ENCODE measurements around the gene COL9A3. TPM values are rescaled to one million over a fixed set of nuclear protein-coding genes. Genes with fewer than 3 reads are reported as not detected.
A peak's percentile ranks its signal among the peaks of the same experiment; 100 is the strongest.

The COL9A3 gene
- total RNA-seq, 1 donor from 2014 or later, result 2.1 TPM

GRCh38 chr20:62770111-62770910 lies 46.5 kb upstream of the COL9A3 start:
- H3K27me3 ChIP-seq (ENCODE audit: low read depth), result peaks cover 68% of the 10 kb centered on the region
- no peaks in the 10 kb centered on the region for H3K36me3 ChIP-seq
- DNase-seq, result peak; percentile 8
- H3K4me3 ChIP-seq, result no peak overlapping the region
- H3K9me3 ChIP-seq (replicated peaks), result no peaks in the 10 kb centered on the region
- peaks cover 9% of the 10 kb centered on the region for H3K4me1 ChIP-seq
- H3K27ac ChIP-seq (replicated peaks), result no peak overlapping the region
- TF ChIP-seq CTCF (IDR thresholded peaks at IDR 0.05; ENCODE audit: borderline replicate concordance), result no peak
- intact Hi-C loops (cut with micrococcal nuclease), result no loop called here

GRCh38 chr20:62770916-62771315 lies 45.9 kb upstream of the COL9A3 start:
- TF ChIP-seq CTCF (IDR thresholded peaks at IDR 0.05; ENCODE audit: borderline replicate concordance), result no peak
- peaks cover 64% of the 10 kb centered on the region for H3K27me3 ChIP-seq (ENCODE audit: low read depth)
- intact Hi-C loops (cut with micrococcal nuclease), result no loop called here
- H3K36me3 ChIP-seq, result no peaks in the 10 kb centered on the region
- DNase-seq, result no peak
- H3K4me3 ChIP-seq, result no peak overlapping the region
- no peak overlapping the region for H3K27ac ChIP-seq (replicated peaks)
- peaks cover 9% of the 10 kb centered on the region for H3K4me1 ChIP-seq
- no peaks in the 10 kb centered on the region for H3K9me3 ChIP-seq (replicated peaks)

- H3K36me3 ChIP-seq, result no peaks in the 10 kb centered on the region
- H3K4me3 ChIP-seq, result no peak overlapping the region
- H3K4me1 ChIP-seq, result peaks cover 12% of the 10 kb centered on the region
- peaks cover 64% of the 10 kb centered on the region for H3K27me3 ChIP-seq (ENCODE audit: low read depth)
- no peak overlapping the region for H3K27ac ChIP-seq (replicated peaks)
- intact Hi-C loops (cut with micrococcal nuclease), result no loop called here
- DNase-seq, result no peak
- no peaks in the 10 kb centered on the region for H3K9me3 ChIP-seq (replicated peaks)
- no peak for TF ChIP-seq CTCF (IDR thresholded peaks at IDR 0.05; ENCODE audit: borderline replicate concordance)
Observed at GRCh38 chr20:62771396-62772102, 45.3 kb upstream of the COL9A3 start.

- Histone ChIP-seq H3K27me3 (ENCODE audit: low read depth) (peaks cover 59% of the 10 kb centered on the region), H3K4me1 (peaks cover 14% of the 10 kb centered on the region), H3K4me3 (no peak overlapping the region), H3K36me3 (no peaks in the 10 kb centered on the region), H3K27ac (replicated peaks) (no peak overlapping the region), H3K9me3 (replicated peaks) (no peaks in the 10 kb centered on the region)
- TF ChIP-seq CTCF (IDR thresholded peaks at IDR 0.05; ENCODE audit: borderline replicate concordance), result no peak
- intact Hi-C loops (cut with micrococcal nuclease), result no loop called here
- DNase-seq, result no peak
Observed at GRCh38 chr20:62772103-62772611, 44.7 kb upstream of the COL9A3 start.

GRCh38 chr20:62772619-62772989 lies 44.2 kb upstream of the COL9A3 start:
- Histone ChIP-seq H3K27ac (replicated peaks) (no peak overlapping the region), H3K36me3 (no peaks in the 10 kb centered on the region), H3K4me1 (peaks cover 14% of the 10 kb centered on the region), H3K4me3 (no peak overlapping the region), H3K27me3 (ENCODE audit: low read depth) (peaks cover 62% of the 10 kb centered on the region), H3K9me3 (replicated peaks) (no peaks in the 10 kb centered on the region)
- no peak for DNase-seq
- TF ChIP-seq CTCF (IDR thresholded peaks at IDR 0.05; ENCODE audit: borderline replicate concordance), result no peak
- intact Hi-C loops (cut with micrococcal nuclease), result no loop called here

Measured in left ventricle myocardium inferior (tissue), 1 donor.